HG02943 (cell line): ENCODE measurements around the gene DSG1.
"Not testable (repeated sequence)": the region's sequence is repeated elsewhere in the genome, so short reads cannot be mapped to it uniquely, and the experiment has no call there.

Experiments used
- ATAC-seq: cut with Tn5 transposase; IDR thresholded peaks from one replicate; pipeline ENCODE4 v1.9.1; 2021; ENCODE audit warnings: mild to moderate bottlenecking, low read depth, moderate library complexity; ENCODE audit not compliant: unreplicated experiment

Gene DSG1

GRCh38 chr18:31317860-31318259 lies at the start of gene DSG1:
DSG1 (plus strand) TSS chr18:31318160; CDS start chr18:31318301, 141 bp downstream.
- no peak for ATAC-seq

DNA sequence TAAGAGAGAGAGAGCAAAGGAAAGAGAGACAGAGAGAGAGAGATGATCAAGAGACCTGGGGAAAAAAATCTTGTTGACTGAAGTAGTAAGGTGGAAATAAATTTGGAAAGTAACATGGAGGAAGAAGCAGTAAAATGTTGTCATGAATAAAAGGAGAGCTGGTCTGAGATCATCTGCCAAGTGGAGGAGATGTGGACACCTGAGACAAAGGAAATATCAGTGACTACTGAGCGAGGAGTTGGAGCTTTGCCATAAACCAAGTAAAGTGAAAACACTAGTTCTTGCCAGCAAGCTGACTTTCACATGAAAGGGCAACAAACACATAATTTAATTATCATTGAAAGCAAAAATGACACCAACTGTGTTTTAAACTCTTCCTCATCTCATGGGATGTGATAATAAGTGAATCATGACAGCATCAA lies 49.0 kb upstream of the DSG1 start:
- no peak for ATAC-seq

DNA sequence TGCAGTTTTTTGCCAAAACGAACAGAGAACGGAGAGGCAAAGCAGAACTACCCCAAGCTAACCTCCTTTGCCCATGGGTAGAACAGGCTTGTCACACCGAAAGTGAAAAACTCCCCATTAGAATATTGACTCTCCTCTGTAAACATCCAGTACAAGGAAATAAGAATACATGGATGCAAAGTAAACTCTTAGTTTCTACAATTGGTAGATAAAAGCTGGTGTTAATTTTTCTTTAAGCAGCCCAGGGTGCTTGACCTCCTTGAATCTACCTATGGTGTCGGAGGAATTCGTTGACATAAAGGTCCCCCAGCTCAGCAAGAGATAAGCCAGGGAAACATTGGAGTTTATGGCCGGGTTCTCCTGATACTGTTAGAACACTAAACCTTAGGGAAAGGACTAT lies 48.4 kb upstream of the DSG1 start:
- no peak for ATAC-seq

DNA sequence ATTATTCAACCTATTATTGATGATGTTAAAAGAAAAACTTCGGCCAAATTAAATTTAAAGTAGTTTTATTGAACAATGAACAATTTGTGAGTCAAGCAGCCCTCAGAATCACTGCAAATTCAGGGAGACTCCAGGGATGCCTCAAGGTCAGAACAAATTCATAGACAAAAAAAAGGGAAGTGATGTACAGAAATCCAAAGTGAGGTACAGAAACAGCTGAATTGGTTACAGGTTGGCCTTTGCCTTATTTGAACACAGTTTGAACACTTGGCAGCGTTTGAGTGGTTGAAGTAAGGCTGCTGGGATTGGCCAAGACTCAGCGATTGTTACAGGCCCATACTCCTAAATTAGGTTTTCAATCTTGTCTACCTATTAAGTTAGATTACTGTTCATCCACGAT lies 47.4 kb upstream of the DSG1 start:
- no peak for ATAC-seq

DNA sequence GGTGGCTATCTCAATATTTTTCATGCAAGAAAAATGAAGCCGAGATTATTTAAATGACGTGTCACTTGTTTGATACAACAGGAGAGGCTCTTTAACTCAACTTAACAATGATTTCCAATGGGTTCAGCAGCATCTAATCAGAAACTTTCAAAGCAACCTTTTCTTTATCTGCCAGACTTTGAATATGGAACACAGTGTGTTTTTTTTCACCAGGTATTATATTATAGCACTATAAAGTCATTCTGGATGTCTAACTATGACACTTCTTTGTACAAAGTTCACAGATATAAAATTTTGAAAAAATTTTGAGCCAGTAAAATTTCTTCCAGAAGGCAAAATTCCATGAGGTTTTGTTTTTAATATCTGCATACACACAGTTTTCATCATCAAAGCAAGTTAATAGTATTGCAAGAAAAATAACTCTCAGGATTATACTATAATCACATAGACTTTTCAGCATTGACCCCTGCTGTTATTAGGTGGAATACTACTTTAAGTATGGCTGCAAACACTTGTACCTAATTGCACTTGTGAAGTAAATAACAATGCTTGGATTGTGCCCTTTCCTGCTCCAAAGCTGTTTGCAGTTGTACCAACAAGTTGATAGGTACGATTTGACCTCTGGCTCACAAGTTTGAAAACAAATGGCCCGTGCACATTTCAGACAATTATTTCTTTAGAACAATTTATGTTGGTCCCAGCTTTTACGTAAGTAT lies 44.0 kb upstream of the DSG1 start:
- no peak for ATAC-seq

DNA sequence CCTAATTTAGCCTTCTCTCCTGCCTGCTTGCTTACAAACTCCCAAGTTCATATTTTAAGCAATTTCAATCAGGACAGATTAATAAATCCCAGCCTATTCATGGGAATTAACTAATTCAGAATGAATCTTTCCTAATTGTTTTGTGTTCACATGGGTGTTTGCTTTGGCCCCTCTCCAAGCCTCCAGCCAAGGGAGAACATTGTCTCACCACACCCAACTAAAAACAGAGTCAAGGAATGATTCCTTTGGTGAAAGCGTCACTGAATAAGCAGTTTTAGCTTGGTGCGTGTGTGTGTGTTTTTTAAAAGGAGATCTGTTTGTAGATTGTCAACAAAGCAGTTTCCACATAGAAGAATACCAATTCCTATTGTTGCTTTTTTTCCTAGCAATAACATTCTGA lies 43.0 kb upstream of the DSG1 start:
- ATAC-seq = no peak

- ATAC-seq = no peak
Observed at GRCh38 chr18:31275722-31276463, 42.1 kb upstream of the DSG1 start.

- no peak for ATAC-seq
Observed at GRCh38 chr18:31278609-31279071, 39.3 kb upstream of the DSG1 start.

DNA sequence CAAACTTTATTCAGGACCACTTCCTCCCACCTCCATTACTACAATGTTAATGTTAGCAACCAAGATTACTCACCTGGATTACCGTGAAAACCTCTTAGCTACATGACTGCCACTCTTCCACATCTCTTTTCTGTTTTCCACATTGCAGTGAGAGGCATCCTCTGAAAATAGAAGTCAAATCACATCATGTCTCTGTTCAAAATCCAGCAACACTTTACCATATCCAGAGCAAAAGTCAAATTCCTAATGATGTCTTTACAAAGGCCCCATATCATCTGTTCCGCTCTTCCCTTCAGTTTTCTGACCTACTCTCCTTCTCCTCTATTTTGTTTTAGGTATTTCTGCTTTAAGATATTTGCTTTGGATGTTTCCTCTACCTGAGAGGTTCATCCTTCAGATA lies 37.5 kb upstream of the DSG1 start:
- ATAC-seq = no peak

DNA sequence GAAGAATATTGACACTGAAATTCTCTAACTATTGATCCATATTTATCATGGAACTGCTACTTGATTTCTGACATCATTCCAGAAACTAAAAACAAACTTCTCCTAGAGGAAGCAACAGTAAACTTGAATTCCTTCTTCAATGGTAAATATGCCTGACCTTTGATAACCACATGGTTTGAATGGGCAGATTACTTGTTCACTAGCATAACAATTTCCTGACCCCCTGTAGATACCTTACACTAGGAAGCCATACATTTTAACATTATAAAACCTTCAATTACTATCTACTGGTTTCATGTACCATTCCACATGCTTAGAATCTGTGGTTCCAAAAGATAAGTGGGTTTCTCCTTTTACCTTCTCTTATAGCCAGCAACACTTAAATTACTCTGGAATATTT lies 36.5 kb upstream of the DSG1 start:
- no peak for ATAC-seq

DNA sequence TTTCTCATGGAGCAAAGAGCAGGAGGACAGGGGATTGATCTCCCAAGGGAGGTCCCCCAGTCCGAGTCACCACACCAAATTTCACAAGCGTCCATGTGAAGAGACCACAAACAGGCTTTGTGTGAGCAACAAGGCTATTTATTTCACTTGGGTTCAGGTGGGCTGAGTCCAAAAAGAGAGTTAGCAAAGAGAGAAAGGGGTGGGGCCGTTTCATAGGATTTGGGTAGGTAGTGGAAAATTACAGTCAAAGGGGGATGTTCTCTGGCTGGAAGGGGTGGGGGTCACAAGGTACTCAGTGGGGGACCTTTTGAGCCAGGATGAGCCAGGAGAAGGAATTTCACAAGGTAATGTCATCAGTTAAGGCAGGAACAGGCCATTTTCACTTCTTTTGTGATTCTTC lies 28.5 kb upstream of the DSG1 start:
- not testable (repeated sequence) for ATAC-seq

DNA sequence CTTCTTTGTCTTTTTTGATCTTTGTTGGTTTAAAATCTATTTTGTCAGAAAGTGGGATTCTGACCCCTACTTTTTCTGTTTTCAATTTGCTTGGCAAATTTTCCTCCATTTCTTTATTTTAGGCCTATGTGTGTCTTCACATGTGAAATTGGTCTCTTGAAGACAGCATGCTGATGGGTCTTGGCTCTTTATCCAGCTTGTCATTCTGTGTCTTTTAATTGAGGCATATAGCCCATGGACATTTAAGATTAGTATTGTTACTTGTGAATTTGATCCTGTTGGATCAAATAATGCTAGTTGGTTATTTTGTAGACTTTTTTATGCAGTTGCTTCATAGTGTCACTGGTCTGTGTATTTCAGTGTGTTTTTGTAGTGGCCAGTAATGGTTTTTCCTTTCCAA lies 26.3 kb upstream of the DSG1 start:
- ATAC-seq = no peak

- ATAC-seq = no peak
Observed at GRCh38 chr18:31294199-31294747, 23.7 kb upstream of the DSG1 start.

- ATAC-seq = no peak
Observed at GRCh38 chr18:31297248-31297647, 20.7 kb upstream of the DSG1 start.

GRCh38 chr18:31301201-31301655 lies 16.7 kb upstream of the DSG1 start:
- ATAC-seq = no peak

DNA sequence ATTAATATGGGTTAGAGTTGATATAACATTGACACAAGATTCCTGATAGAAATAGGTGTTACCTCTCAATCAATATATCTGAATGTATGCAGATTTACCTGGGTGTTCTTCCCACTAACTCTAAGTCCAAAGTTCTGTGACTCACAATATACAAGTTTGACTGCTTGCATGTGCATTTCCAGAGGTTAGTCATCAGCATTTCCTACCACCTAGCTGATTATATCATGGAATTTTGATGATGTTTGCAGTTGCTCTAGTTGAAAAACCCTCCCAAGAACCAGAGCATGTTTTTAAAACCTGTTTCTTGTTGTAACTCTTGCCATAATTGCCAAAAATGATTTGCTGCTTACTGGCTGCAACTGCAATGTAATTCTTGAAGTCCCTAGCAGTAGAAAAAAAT lies 15.0 kb upstream of the DSG1 start:
- ATAC-seq = no peak

GRCh38 chr18:31303771-31304170 lies 14.2 kb upstream of the DSG1 start:
- no peak for ATAC-seq

DNA sequence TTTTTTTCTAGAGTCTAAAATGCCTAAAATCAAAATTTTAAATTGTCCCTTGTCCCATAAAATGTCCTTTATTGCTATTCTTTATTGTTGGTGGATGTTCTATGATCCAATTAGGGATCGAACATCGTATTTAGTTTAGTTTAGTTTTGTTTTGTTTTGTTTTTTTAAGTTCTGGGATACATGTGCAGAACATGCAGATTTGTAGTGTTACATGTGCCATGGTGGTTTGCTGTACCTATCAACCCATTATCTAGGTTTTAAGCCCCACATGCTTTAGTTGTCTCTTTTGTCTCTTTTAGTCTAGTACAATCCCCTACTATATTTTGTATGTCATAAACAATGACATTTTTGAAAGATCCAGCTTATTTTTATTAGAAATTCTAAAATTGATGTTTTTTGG lies 8.8 kb upstream of the DSG1 start:
- no peak for ATAC-seq

GRCh38 chr18:31316974-31317373 lies 986 bp upstream of the DSG1 start:
- ATAC-seq = no peak

- ATAC-seq = no peak
Observed at GRCh38 chr18:31321719-31322118, 3.8 kb downstream of the DSG1 start.

DNA sequence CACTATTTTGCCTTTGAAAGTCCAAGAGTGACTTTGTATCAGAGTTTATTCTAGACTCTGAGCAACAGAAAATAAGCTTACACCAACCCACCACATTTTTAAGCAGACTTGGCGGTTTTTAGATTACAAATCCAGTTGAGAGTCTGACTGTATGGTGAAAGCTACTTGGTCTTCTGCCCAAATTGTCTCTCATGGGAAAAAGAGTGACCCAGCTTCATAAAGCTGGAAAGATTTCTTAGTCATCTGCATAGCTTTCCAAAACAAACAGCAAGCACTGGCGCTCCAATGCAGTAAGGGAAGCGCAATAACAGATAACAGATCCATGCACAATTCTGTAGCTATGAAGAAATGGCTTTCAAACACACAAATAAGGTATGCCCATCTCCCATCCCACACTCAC lies 7.1 kb downstream of the DSG1 start:
- ATAC-seq = no peak
